Cardiac fibroblast (primary cell): ENCODE results near the gene CCDC137.

Experiments
- DNase-seq, 2 donors: peaks; one replicate each; pipeline versions ENCODE4 v3.0.0 to v3.0.0-alpha.2; 2010; ENCODE audit warnings: low read depth in 2 of 2
- H3K4me3 ChIP-seq, 2 donors: replicated peaks in 1 of 2; 1 replicate in 1 of 2; 2 replicates in 1 of 2; pipeline ENCODE4 v1.5.1; 2011; ENCODE audit warnings: low read depth in 2 of 2, low read length in 2 of 2, mild to moderate bottlenecking in 2 of 2, moderate library complexity in 1 of 2
- TF ChIP-seq, protein P1 (sequence below): IDR thresholded peaks from one replicate; pipeline ENCODE4 v1.5.1; 2011; ENCODE audit warnings: low read depth, mild to moderate bottlenecking, low read length, inconsistent platforms

The CCDC137 gene

DNA sequence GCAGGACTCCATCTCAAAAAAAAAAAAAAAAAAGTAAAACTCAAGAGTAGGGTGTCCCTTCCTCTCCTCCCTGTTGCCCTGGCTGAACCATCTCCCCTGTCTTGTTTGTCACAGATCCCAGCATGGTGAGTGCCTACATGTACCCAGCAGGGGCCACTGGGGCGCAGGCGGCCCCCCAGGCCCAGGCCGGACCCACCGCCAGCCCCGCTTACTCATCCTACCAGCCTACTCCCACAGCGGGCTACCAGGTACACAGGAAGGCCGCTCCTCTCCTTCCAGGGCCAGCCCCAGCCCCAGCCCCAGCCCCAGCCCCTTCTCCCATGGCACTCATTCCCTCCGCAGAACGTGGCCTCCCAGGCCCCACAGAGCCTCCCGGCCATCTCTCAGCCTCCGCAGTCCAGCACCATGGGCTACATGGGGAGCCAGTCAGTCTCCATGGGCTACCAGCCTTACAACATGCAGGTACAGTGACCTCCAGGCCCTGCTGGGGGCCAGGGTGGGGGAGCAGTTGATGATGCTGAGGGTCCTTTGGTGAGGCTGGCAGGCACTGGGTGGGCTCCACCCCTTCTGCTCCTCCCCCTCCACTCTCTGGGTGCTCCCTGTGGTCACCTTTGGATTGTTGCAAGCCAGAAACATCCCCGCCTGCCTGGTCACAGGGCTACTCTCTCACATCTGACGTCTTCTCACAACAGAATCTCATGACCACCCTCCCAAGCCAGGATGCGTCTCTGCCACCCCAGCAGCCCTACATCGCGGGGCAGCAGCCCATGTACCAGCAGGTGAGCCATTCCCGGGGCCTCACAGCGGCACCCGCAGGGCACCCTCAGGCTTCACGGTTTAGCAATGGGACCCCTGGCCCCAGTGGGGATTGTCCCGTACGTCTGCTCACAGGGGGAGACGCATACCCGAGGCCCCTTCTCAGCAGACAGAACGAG is 34.1 kb downstream of the CCDC137 start:
- TF ChIP-seq, protein P1, sequence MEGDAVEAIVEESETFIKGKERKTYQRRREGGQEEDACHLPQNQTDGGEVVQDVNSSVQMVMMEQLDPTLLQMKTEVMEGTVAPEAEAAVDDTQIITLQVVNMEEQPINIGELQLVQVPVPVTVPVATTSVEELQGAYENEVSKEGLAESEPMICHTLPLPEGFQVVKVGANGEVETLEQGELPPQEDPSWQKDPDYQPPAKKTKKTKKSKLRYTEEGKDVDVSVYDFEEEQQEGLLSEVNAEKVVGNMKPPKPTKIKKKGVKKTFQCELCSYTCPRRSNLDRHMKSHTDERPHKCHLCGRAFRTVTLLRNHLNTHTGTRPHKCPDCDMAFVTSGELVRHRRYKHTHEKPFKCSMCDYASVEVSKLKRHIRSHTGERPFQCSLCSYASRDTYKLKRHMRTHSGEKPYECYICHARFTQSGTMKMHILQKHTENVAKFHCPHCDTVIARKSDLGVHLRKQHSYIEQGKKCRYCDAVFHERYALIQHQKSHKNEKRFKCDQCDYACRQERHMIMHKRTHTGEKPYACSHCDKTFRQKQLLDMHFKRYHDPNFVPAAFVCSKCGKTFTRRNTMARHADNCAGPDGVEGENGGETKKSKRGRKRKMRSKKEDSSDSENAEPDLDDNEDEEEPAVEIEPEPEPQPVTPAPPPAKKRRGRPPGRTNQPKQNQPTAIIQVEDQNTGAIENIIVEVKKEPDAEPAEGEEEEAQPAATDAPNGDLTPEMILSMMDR = no peak
- H3K4me3 ChIP-seq = no peak overlapping the region
- no peak for DNase-seq

DNA sequence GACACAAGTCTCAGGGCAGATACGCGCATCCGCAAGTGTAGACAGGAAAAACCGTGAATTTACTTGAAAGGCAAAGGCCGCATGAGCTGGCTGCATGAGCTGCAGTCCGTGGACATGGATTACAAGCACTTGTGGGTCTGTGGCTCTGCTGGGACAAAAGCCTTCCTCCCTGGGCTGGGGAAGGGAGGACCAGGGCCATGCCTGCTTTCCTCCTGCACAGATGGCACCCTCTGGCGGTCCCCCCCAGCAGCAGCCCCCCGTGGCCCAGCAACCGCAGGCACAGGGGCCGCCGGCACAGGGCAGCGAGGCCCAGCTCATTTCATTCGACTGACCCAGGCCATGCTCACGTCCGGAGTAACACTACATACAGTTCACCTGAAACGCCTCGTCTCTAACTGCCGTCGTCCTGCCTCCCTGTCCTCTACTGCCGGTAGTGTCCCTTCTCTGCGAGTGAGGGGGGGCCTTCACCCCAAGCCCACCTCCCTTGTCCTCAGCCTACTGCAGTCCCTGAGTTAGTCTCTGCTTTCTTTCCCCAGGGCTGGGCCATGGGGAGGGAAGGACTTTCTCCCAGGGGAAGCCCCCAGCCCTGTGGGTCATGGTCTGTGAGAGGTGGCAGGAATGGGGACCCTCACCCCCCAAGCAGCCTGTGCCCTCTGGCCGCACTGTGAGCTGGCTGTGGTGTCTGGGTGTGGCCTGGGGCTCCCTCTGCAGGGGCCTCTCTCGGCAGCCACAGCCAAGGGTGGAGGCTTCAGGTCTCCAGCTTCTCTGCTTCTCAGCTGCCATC is 34.9 kb downstream of the CCDC137 start:
- H3K4me3 ChIP-seq = peak overlapping the region; percentile 71 to 85
- DNase-seq = no peak
- TF ChIP-seq, protein P1 = no peak

DNA sequence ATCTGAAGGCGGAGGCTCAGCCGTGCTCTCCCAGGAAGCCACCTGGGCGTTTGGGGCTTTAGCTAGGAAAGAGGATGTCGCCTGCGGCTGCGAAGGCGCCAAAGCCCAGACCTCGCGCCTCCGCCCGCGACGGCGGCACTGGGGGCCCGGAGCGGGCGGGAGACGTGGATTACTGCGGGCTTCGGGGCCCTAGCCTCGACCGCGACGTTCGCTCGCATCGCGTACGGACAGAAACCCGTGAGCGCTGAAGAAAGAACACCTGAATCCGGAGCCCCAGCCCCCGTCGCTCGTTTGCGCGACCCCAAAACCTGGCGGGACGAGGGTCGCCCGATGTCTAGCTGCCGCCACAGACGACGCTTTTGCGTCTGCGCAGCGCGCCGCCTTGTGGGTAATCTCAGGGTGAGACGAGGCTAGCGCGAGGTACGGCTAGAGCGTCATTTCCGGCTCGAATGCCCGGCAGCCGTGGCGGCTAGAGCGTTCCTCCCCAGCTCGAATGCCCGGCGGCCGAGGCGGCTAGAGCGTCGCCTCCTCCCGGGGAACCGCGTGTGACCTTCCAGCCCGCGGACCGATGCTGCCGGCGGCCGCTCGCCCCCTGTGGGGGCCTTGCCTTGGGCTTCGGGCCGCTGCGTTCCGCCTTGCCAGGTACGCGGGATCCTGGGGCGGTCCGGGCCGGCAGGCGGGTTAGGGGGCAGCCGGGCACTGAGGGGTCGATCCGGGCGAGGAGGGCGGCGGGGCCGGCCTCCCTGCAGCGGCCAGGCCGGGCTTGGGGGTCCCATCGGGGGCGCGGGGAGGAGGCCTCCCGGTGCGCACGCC is 36.6 kb downstream of the CCDC137 start, which contains the start of gene MRPL12:
Gene MRPL12, plus strand, starts transcription at position 434 of the 813 bp plus-strand sequence. Its CDS starts 135 bp downstream, at position 569.
- peak; percentile 93 to 94 for DNase-seq
- H3K4me3 ChIP-seq = peak within 1 kb of the TSS; percentile 71 to 85
- TF ChIP-seq, protein P1 = no peak

GRCh38 chr17:81703747-81704654 is 37.5 kb downstream of the CCDC137 start:
- TF ChIP-seq, protein P1 = no peak
- no peak for DNase-seq
- H3K4me3 ChIP-seq = peak overlapping the region; percentile 71 to 85

GRCh38 chr17:81705518-81706231 is 39.1 kb downstream of the CCDC137 start:
- TF ChIP-seq, protein P1 = no peak
- no peak overlapping the region for H3K4me3 ChIP-seq
- DNase-seq = no peak
